Coronary artery (tissue), 2 donors: ENCODE measurements around the gene OLIG2.
A peak's percentile ranks its signal among the peaks of the same experiment; 100 is the strongest.

Experiments
- DNase-seq: peaks from one replicate; pipeline ENCODE4 v3.0.0-alpha.2; 2017; ENCODE audit warnings: low spot score
- H3K27ac ChIP-seq, 2 donors: fragments of 200-600 bp; sonication (generic); one replicate each; pipeline ENCODE4 v1.5.1; 2016 to 2019
- H3K4me3 ChIP-seq: fragments of 200-600 bp; sonication (generic); 2 replicates; pipeline ENCODE4 v1.5.1; 2016; ENCODE audit warnings: mild to moderate bottlenecking, moderate library complexity
- TF ChIP-seq, protein P1 (sequence below): fragments of 200-600 bp; sonication (generic); IDR thresholded peaks from one replicate; pipeline ENCODE4 v1.5.1; 2019; ENCODE audit warnings: antibody characterized with exemption

The OLIG2 gene

DNA sequence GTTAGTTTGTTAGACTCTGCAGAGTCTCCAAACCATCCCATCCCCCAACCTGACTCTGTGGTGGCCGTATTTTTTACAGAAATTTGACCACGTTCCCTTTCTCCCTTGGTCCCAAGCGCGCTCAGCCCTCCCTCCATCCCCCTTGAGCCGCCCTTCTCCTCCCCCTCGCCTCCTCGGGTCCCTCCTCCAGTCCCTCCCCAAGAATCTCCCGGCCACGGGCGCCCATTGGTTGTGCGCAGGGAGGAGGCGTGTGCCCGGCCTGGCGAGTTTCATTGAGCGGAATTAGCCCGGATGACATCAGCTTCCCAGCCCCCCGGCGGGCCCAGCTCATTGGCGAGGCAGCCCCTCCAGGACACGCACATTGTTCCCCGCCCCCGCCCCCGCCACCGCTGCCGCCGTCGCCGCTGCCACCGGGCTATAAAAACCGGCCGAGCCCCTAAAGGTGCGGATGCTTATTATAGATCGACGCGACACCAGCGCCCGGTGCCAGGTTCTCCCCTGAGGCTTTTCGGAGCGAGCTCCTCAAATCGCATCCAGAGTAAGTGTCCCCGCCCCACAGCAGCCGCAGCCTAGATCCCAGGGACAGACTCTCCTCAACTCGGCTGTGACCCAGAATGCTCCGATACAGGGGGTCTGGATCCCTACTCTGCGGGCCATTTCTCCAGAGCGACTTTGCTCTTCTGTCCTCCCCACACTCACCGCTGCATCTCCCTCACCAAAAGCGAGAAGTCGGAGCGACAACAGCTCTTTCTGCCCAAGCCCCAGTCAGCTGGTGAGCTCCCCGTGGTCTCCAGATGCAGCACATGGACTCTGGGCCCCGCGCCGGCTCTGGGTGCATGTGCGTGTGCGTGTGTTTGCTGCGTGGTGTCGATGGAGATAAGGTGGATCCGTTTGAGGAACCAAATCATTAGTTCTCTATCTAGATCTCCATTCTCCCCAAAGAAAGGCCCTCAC lies at the start of gene OLIG2:
OLIG2 (plus strand) TSS at position 447 of the 954 bp plus-strand sequence. CDS start 928 bp downstream, outside the sequence.
- Histone ChIP-seq H3K27ac (no peak within 1 kb of the TSS), H3K4me3 (peak within 1 kb of the TSS; percentile 51)
- DNase-seq: no peak
- TF ChIP-seq, protein P1, sequence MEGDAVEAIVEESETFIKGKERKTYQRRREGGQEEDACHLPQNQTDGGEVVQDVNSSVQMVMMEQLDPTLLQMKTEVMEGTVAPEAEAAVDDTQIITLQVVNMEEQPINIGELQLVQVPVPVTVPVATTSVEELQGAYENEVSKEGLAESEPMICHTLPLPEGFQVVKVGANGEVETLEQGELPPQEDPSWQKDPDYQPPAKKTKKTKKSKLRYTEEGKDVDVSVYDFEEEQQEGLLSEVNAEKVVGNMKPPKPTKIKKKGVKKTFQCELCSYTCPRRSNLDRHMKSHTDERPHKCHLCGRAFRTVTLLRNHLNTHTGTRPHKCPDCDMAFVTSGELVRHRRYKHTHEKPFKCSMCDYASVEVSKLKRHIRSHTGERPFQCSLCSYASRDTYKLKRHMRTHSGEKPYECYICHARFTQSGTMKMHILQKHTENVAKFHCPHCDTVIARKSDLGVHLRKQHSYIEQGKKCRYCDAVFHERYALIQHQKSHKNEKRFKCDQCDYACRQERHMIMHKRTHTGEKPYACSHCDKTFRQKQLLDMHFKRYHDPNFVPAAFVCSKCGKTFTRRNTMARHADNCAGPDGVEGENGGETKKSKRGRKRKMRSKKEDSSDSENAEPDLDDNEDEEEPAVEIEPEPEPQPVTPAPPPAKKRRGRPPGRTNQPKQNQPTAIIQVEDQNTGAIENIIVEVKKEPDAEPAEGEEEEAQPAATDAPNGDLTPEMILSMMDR: no peak

DNA sequence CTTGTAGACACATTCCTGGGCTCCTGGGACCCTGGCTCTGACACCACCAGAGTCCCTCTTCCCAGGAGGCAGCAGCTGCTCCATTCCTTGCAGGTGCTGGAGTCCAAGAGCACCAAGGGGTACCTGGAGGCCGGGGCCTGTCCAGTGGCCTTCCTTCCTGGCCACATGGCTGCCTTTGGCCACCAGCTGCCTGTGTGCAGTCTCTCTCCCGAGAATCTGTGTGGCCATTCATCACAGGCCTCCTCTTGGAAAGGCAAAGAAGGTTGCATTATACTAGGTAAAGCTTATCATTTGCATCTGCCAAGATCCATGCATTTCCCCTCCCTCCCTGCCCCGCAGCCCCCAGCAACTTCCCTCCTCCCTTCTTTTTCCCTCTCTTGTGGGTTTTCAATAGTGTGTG lies 48.9 kb upstream of the OLIG2 start:
- DNase-seq: no peak
- H3K4me3 ChIP-seq: no peak overlapping the region
- TF ChIP-seq, protein P1: no peak
- H3K27ac ChIP-seq: no peak overlapping the region

DNA sequence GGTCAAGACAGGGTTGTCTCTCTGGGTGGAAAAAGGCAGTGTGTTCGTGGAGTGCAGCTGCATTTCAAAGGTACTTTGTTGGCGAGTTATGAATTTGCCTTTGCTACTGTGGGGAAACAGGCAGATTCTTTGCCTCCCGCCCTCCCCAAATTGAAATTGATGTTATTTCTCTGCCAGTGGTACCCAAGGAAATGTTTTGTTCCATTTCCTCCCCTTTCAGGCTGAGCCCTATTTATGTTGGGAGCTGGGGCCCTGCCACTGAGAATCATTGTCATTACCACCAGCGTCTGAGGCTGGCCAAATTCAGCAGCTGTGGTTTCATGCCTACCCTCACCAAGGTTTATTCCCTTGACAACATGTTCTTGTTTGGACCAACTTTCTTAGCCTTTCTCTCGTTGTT lies 48.5 kb upstream of the OLIG2 start:
- no peak overlapping the region for H3K4me3 ChIP-seq
- H3K27ac ChIP-seq: no peak overlapping the region
- DNase-seq: no peak
- TF ChIP-seq, protein P1: no peak

DNA sequence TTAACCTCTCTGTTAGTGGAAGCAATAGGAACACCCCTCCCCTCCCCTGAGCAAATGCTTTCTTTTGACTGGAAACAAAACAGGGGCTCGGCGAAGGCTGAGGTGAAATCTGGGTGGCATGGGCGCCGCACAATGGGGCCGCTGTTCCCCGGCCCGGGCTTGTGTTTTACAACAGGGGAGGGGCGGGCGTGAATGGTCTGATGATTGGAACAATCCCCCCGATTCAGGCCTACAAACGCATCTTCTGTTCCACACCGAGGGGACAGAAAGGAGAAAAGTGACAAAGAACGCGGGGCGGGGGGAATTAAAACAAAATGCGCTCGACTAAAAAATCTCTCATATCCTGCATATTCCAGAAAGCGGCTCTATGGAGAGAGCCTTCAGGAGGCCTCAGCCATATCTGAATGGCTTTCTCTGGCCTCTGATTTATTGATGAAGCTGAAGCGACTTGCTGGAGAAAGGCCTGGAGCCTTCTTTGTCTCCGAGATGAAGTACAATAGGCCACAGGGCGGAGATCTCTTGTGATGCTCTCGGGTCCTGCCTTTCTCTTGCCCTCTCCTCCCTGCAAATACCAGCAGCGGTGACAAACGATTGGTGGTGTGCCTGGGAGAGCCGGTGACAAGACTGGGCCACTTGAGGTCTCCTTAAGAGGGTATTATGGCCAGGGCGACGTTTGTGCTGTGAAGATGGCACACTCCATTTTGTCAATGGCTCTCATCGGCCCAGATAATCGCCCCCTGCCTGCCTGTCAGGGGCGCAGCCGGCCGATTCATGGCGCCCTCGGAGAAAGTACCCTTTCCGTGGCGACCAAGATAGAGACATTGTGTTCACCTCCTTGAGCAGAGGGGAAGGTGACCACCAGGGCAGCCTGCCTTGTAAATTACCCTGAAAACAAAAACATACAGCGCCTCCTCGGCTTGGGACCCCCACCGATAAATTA lies 47.1 kb upstream of the OLIG2 start:
- no peak for DNase-seq
- TF ChIP-seq, protein P1: no peak
- no peak overlapping the region for H3K4me3 ChIP-seq
- H3K27ac ChIP-seq: no peak overlapping the region

DNA sequence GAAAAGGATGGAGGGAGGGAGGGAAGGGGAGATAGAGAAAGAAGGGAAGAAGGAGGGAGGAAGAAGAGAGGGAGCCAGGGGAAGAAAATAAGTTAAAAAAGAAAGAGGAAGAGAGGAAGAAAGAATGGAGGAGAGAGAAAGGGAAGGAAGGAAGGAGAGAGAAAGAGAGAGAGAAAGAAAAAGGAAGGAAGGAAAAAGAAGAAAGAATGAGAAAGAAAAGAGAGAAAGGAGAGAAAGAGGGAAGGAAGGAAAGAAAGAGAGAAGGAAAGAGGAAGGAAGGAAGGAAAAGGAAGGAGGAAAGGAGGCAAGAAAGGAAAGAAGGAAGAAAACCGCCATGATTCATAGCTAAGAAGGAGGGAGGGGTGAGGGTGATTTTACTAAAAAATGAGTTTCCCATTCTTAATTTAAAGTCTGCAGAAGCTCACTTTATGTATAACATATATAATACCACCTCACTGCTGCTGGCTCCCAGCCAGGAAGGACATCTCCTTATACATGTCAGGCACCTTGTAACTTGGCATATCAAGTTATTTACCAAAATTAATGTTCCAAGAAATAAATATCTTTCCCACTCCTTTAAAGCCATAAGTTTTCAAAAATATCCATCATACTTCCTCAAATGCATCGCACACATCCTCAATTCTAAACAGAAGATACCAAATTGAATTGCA lies 46.0 kb upstream of the OLIG2 start:
- TF ChIP-seq, protein P1: no peak
- no peak overlapping the region for H3K4me3 ChIP-seq
- no peak overlapping the region for H3K27ac ChIP-seq
- no peak for DNase-seq

DNA sequence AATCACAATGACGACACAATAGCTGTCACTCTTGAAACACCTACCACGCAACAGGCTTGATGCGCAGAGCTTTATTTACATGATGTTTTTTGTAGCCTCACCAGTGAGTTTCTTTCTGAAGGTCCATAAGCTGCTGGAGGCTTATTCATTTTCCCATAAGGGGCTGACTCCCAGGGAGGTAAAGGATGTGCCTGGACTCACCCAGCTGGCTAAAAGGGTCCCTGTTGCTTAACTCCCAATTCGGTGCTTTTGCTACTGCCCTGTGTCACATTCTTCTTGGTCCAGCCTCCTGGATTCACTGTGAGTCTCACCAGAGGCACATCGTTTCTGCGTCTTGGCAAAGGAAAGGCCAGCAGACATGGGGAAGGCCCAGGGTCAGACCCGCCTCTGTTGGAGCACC lies 44.6 kb upstream of the OLIG2 start:
- no peak for DNase-seq
- Histone ChIP-seq H3K27ac (no peak overlapping the region), H3K4me3 (no peak overlapping the region)
- TF ChIP-seq, protein P1: no peak
